GM13977 (cell line): ENCODE measurements around the gene ZNF618.

Source experiments
- DNase-seq: peaks from one replicate; pipeline ENCODE4 v3.0.0; 2012; ENCODE audit warnings: low spot score
- in situ Hi-C: fragments of 300-500 bp; cut with MboI; formaldehyde crosslinking; loops from one replicate; pipeline ENCODE4 v1.12.0; 2022; ENCODE audit warnings: low sequenced_read_pairs, low pct_unique_long_range_greater_than_20kb, mixed read lengths, inconsistent platforms; ENCODE audit not compliant: unreplicated experiment
- TF ChIP-seq, protein P1 (sequence below): IDR thresholded peaks from 2 replicates; pipeline ENCODE4 v1.5.1; 2012; ENCODE audit warnings: mild to moderate bottlenecking, control low read depth; ENCODE audit not compliant: insufficient read depth; ENCODE audit errors: extremely low read depth, missing control alignments

Gene ZNF618

DNA sequence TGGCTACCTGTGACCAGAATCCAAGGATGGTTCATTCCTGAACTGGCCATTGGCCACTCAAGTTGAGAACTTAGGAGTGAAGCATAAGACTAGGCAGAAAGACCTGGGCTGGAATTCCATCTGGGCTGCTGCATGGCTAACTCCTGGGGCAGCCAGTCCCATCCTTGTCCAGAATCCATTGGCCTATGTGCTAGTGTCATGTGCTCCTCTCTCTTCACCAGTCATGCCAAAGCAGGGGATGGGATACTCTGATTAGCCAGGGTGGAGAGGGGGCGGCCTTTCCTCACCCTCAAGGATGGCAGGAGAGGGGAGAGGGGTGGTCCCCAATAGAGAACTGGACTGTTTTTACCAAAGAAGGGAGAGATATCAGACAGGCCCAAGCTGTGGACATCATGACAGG is 93.2 kb downstream of the ZNF618 start:
- DNase-seq, result no peak
- in situ Hi-C loops, result no loop called here
- TF ChIP-seq, protein P1, sequence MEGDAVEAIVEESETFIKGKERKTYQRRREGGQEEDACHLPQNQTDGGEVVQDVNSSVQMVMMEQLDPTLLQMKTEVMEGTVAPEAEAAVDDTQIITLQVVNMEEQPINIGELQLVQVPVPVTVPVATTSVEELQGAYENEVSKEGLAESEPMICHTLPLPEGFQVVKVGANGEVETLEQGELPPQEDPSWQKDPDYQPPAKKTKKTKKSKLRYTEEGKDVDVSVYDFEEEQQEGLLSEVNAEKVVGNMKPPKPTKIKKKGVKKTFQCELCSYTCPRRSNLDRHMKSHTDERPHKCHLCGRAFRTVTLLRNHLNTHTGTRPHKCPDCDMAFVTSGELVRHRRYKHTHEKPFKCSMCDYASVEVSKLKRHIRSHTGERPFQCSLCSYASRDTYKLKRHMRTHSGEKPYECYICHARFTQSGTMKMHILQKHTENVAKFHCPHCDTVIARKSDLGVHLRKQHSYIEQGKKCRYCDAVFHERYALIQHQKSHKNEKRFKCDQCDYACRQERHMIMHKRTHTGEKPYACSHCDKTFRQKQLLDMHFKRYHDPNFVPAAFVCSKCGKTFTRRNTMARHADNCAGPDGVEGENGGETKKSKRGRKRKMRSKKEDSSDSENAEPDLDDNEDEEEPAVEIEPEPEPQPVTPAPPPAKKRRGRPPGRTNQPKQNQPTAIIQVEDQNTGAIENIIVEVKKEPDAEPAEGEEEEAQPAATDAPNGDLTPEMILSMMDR, result no peak

DNA sequence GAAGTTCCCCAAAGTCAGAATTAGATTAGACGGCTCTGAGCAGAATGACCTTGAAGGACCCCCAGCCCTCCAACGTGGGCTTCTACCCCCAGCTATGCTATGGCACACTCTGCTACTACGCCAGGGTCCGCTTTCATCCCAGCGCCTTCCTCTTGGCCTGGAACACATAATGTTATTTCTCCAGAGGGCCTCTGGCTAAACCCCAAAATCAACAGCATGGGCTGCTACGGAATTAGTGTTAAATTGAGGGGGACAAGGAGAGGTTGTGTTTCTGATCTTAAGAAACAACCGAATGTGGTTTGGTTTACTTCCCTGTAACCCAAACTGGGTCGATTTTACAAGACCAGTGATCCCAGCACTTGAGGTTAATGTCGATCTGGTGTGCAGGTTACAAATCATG is 97.1 kb downstream of the ZNF618 start:
- TF ChIP-seq, protein P1, result no peak
- in situ Hi-C loops, result no loop called here
- DNase-seq, result no peak

DNA sequence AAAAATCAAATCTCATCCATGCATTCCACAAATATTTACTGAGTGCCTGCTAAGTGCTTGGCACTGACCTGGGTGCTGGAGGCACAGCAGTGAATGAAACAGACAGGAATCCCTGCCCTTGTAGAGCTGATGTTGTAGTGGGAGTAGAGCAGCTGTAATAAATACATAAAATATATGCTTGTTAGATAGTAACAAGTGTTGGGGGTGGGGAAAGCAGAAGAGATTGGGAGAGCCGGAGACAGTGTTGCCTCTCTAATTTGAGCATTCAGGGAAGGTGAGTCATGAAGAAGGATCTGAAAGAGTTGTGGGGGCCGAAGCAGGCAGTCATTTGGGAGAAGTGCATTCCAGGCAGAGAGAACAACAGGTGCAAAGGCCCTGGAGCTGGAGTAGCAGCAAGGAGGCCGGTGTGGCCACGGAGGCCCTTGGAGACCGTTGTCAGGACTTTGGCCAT is 97.9 kb downstream of the ZNF618 start:
- in situ Hi-C loops, result no loop called here
- no peak for DNase-seq
- TF ChIP-seq, protein P1, result no peak

DNA sequence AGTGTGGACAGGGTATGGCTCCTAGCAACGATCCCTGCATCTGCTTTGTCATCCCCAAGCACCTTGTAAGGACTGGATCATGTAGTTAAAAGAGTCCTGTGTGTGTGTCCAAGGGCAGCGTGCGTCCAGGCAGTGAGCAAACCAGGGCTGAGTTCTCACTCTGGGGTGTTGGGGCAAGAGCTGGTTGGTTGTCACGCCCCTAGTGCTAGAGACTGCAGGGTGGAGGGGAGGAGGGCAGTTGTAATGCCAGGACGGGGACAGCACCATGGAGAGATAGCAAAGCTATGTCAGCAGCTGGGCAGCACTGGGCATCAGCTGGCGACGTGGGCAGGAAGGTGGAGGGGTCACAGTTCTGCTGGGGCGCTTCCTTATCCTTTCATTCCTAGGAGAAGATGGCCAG is 100.8 kb downstream of the ZNF618 start:
- TF ChIP-seq, protein P1, result no peak
- in situ Hi-C loops, result no loop called here
- no peak for DNase-seq

DNA sequence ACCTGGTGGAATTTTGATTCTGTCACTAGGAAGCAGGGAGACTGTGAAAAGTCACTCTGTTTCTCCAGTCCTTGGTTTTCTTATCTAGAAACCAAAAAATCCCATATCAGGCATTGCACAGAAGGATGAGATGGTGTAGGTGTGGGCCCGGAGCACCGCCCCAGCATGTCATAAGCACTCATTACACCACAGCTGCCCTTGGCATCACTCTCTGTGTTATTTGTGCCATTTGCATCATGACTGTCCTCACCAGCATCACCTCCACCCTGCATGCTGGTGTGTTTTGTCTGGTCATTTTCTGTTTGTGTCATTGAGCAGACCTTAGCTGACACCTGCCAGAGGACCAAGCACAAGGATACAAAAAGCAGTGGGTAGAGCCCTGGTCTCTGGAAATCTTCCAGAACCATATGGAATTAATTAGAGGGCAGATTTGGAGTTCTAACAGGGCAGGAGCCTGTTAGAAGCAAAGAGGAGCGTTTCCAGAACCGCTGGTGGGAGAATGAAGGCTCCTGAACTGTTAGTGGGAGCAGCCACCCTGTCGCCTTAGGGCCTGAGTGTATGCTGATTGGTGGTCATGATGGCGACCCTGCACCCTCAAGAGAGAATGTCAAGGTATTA is 102.7 kb downstream of the ZNF618 start:
- in situ Hi-C loops, result no loop called here
- no peak for DNase-seq
- TF ChIP-seq, protein P1, result no peak

DNA sequence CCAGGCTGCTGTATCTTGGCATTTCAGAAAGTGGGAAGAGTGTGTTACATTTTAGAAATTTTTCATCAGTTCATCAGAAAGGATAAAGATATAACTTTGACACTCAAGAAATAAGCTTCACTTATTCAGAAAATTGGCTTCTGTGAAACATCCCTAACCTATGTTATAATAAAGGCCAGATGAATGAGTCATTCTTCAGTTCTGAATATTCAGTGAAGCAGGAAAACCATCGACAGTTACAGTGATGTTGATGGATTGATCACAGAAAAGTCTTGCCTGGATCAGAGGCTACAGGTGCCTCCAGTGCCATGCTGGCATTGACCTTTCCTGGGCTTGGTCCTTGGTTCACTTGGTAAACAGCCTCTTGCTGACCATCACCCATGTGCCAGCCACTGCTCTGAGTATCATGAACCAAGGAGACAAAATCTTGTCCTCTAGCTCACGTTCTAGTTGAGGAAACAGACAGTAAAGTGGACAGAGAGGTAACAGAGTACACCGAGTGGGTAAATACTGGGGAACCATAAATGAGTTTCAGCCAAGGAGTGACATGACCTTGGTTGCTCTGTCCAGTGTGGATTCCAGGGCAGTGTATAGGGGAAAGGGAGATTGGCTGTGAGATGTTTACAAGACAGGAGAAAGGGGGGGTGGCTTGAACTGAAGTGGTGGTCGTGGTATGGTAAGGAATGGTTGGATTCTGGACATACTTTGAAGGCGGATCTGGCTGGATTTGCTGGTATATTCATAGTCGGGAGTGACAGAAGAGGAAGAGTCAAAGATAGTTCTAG is 103.4 kb downstream of the ZNF618 start:
- TF ChIP-seq, protein P1, result no peak
- DNase-seq, result no peak
- in situ Hi-C loops, result no loop called here
